ENCODE results near the gene FAT1. TPM values are rescaled to one million over a fixed set of nuclear protein-coding genes. Genes with fewer than 3 reads are reported as not detected.
A peak's percentile ranks its signal among the peaks of the same experiment; 100 is the strongest.

FAT1 gene
- total and polyA plus RNA-seq, 12 donors: 20.4 to 131 (median 75.5) TPM

DNA sequence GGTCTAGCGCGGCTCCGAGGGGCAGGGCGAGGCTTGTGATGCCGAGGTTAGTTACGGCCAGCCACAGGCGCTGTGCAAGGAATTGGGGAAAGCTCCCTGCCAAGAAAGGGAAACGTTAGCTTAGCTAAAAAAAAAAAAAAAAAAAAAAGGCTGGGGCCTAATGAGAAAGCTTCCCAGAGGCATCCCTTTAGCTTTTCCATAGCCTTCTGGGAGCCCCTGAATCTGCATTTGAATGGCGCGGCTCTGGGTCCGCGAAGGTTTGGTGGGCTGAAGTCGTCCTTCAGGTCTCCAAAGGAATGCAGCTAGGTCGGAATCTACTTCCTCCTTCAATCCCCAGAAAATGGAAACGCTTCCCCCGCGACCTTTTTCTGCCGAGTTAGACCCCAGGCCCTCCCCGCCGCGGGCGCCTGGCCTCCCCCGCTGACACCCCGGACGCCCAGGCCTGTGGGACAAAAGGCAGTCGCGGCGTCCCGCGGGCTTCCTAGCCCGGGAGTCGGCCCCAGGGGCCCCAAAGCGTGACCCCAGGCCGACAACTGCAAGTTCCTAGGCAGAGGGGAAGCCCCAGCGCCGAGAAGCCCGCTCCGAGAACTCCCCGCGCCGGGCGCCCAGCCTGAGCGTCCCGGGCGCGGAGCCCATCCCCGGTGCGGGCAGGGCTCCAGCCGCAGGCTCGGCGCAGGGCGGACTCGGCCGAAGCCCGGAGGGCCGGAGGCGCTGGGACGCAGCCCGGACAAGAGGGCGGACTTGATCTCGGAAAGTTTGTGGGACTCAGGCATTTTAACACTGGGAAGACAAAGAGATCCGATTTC is 605 bp upstream of the FAT1 start:
- intact Hi-C loops (cut with DNase I): loop anchor here in 9 of 10 donors (2.0 to 10.0 kb wide), 6 partner anchors 52 to 221 kb away; no protein-coding TSS in a partner anchor
- 1% methylated on average over 61 to 62 of the region's 62 CpGs for WGBS, 2 donors
- peaks cover 0 to 32% (median 7%) of the 10 kb centered on the region in 9 donors for H3K4me1 ChIP-seq
- TF ChIP-seq, protein P1, sequence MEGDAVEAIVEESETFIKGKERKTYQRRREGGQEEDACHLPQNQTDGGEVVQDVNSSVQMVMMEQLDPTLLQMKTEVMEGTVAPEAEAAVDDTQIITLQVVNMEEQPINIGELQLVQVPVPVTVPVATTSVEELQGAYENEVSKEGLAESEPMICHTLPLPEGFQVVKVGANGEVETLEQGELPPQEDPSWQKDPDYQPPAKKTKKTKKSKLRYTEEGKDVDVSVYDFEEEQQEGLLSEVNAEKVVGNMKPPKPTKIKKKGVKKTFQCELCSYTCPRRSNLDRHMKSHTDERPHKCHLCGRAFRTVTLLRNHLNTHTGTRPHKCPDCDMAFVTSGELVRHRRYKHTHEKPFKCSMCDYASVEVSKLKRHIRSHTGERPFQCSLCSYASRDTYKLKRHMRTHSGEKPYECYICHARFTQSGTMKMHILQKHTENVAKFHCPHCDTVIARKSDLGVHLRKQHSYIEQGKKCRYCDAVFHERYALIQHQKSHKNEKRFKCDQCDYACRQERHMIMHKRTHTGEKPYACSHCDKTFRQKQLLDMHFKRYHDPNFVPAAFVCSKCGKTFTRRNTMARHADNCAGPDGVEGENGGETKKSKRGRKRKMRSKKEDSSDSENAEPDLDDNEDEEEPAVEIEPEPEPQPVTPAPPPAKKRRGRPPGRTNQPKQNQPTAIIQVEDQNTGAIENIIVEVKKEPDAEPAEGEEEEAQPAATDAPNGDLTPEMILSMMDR (IDR thresholded peaks at IDR 0.05): no peak
- peaks cover 0 to 77% (median 21%) of the 10 kb centered on the region in 7 donors for H3K27me3 ChIP-seq
- peak overlapping the region; percentile 63 to 87 (median 78) for H3K4me3 ChIP-seq
- peak overlapping the region; percentile 84 to 97 (median 90) for H3K27ac ChIP-seq
- H3K9me3 ChIP-seq: peaks cover 0 to 17% (median 13%) of the 10 kb centered on the region in 11 donors
- peak; percentile 42 to 70 for DNase-seq
- H3K36me3 ChIP-seq: no peaks in the 10 kb centered on the region
- ATAC-seq: peak; percentile 51 to 83 (median 68)

- intact Hi-C loops (cut with DNase I): loop anchor here in 8 of 10 donors (1.0 to 10.0 kb wide), 6 partner anchors 47 to 222 kb away; no protein-coding TSS in a partner anchor
- 2% methylated on average over 16 of the region's 16 CpGs for WGBS, 2 donors
- H3K27ac ChIP-seq: peak overlapping the region; percentile 84 to 97 (median 90)
- TF ChIP-seq, protein P1 (IDR thresholded peaks at IDR 0.05): no peak
- ATAC-seq (peak in 5 of 8 donors; percentile 4 to 63 (median 22)), DNase-seq (peak in 1 of 2 donors; percentile 54)
- peaks cover 0 to 25% (median 14%) of the 10 kb centered on the region in 11 donors for H3K9me3 ChIP-seq
- peak overlapping the region; percentile 63 to 87 (median 78) for H3K4me3 ChIP-seq
- H3K4me1 ChIP-seq: peaks cover 0 to 35% (median 7%) of the 10 kb centered on the region in 9 donors
- H3K27me3 ChIP-seq: peaks cover 0 to 68% (median 21%) of the 10 kb centered on the region in 7 donors
- H3K36me3 ChIP-seq: no peaks in the 10 kb centered on the region
These were observed 812 bp downstream of the FAT1 start for GRCh38 chr4:186722796-186723291.

DNA sequence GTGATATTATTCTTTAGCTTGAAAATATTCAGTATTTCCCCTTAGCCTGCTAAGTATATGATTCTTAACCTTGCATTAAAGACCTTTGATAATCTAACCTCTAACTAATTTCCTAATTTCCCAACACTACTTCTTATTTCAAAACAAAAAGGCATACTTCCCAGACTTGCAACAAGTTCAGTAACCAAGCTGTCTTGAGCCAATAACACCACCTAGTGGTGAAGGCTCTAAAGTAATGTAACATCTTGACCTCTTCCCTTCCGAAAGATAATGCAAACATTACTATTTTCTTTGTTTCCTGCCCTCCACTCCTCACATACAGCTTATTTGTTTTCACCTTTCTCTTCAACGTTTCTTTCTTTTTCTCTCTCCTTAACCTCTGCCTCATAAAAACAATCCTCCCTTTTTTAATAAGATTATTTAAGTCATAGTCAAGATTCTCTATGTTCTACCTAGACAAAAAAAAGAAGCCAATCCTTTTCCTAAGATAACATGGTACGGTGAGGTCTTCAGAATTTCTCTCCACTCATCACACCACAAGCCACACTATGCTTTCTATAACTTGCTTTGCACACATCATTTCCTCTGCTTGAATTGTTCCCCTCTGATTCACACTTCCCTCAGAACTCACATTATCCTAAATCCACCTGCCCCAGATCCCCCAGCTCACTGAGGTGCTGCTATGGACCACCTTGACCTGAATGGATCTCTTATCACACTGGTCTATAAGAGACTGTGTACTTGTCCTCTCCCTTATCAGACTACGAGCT is 3.5 kb downstream of the FAT1 start:
- DNase-seq: no peak
- Histone ChIP-seq H3K4me1 (peaks cover 0 to 51% (median 7%) of the 10 kb centered on the region in 9 donors), H3K27me3 (peaks cover 0 to 40% (median 8%) of the 10 kb centered on the region in 7 donors), H3K36me3 (no peaks in the 10 kb centered on the region), H3K9me3 (peaks cover 0 to 25% (median 14%) of the 10 kb centered on the region in 11 donors), H3K4me3 (no peak overlapping the region), H3K27ac (no peak overlapping the region)
- intact Hi-C loops (cut with DNase I): loop anchor here in 8 of 10 donors (5.0 to 10.0 kb wide), 5 partner anchors 48 to 225 kb away; no protein-coding TSS in a partner anchor
- TF ChIP-seq, protein P1 (IDR thresholded peaks at IDR 0.05): peak in 7 of 9 donors; percentile 26 to 43 (median 32)
- WGBS, 2 donors: 75 to 79% methylated on average over 4 of the region's 4 CpGs
- ATAC-seq: no peak

DNA sequence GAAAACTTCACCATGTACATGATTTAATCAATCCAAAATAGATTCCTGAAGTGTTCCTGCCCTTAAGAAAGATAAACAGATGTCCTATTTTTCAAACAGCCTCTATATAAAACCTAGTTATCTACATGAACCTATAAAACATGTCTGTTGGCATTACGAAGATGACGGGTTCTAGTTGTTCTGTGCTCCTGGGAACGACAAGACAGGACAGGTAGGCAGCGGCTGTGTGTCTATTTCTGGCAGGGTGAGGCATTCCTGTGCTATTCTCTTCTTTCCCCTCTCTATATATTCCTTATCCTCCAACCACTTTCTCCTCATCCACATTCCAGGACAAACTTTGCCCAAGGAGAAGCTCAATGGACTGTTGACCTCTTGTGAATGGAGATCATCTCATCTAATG is 6.1 kb downstream of the FAT1 start:
- WGBS, 2 donors: 43 to 77% methylated on average over 4 of the region's 4 CpGs
- H3K27me3 ChIP-seq: peaks cover 0 to 16% (median 0%) of the 10 kb centered on the region in 7 donors
- H3K27ac ChIP-seq: peak overlapping the region in 5 of 10 donors; percentile 2 to 41 (median 30)
- intact Hi-C loops (cut with DNase I): no loop called here
- TF ChIP-seq, protein P1 (IDR thresholded peaks at IDR 0.05): no peak
- H3K4me3 ChIP-seq: no peak overlapping the region
- peaks cover 0 to 59% (median 6%) of the 10 kb centered on the region in 9 donors for H3K4me1 ChIP-seq
- ATAC-seq (peak in 1 of 8 donors; percentile 40), DNase-seq (no peak)
- H3K36me3 ChIP-seq: no peaks in the 10 kb centered on the region
- peaks cover 0 to 25% (median 14%) of the 10 kb centered on the region in 11 donors for H3K9me3 ChIP-seq
